K562 (cell line): ENCODE results near the gene TYROBP. TPM values are rescaled to one million over a fixed set of nuclear protein-coding genes. Genes with fewer than 3 reads are reported as not detected.

Source experiments
- CXXC5 ChIP-seq: fragments of 250-450 bp; sonication (Bioruptor Pico); IDR thresholded peaks from 2 replicates; pipeline ENCODE4 v1.8.0; 2022; ENCODE audit warnings: inconsistent platforms, mild to moderate bottlenecking, moderate library complexity
- DMBX1 ChIP-seq: fragments of 250-450 bp; sonication (Bioruptor Pico); IDR thresholded peaks from 2 replicates; pipeline ENCODE4 v1.8.0; 2022; ENCODE audit warnings: inconsistent platforms, mild to moderate bottlenecking, moderate library complexity, borderline replicate concordance
- DPF2 ChIP-seq: fragments of 450-650 bp; IDR thresholded peaks from 2 replicates; pipeline ENCODE4 v1.6.1; 2016
- EP300 ChIP-seq: IDR thresholded peaks from 2 replicates; pipeline ENCODE4 v1.6.1; 2012; ENCODE audit warnings: low read length, improper control_type of control experiment
- ETV5 ChIP-seq: sonication (generic); formaldehyde crosslinking; IDR thresholded peaks from 2 replicates; pipeline ENCODE4 v1.4.0; 2020; ENCODE audit warnings: low read depth, mild to moderate bottlenecking, missing genetic modification reagents
- ETV6 ChIP-seq, 3 experiments: fragments of 150-350 bp in 1 of 3; sonication (generic) in 1 of 3; formaldehyde crosslinking in 1 of 3; IDR thresholded peaks; 2 replicates each; pipeline versions ENCODE4 v1.6.1 to v1.8.0; 2014 to 2022; ENCODE audit warnings: borderline replicate concordance in 2 of 3, low read depth in 2 of 3, antibody characterized with exemption in 1 of 3, low read length in 1 of 3, mild to moderate bottlenecking in 1 of 3, missing genetic modification reagents in 1 of 3
- NCOR1 ChIP-seq: fragments of 450-650 bp; IDR thresholded peaks from 2 replicates; pipeline ENCODE4 v1.6.1; 2016; ENCODE audit warnings: mild to moderate bottlenecking, moderate library complexity
- PTTG1 ChIP-seq: fragments of 450-650 bp; IDR thresholded peaks from 2 replicates; pipeline ENCODE4 v1.6.1; 2016; ENCODE audit warnings: low read depth, mild to moderate bottlenecking, missing genetic modification characterization, missing compliant biosample characterization
- SRSF9 ChIP-seq: fragments of 200-400 bp; formaldehyde crosslinking; IDR thresholded peaks from 2 replicates; pipeline ENCODE4 v1.6.1; 2017; ENCODE audit warnings: low read depth, low read length, borderline replicate concordance
- TBP ChIP-seq: optimal IDR thresholded peaks from 2 replicates; pipeline ENCODE3; 2011; ENCODE audit warnings: low read depth, low read length, improper control_type of control experiment
- ZBED1 ChIP-seq: IDR thresholded peaks from 2 replicates; pipeline ENCODE4 v1.6.1; 2014
- ZNF263 ChIP-seq: sonication (generic); formaldehyde crosslinking; IDR thresholded peaks from 2 replicates; pipeline ENCODE4 v1.8.0; 2022; ENCODE audit warnings: mild to moderate bottlenecking, missing genetic modification reagents, borderline replicate concordance
- ZNF3 ChIP-seq: fragments of 250-450 bp; sonication (Bioruptor Pico); IDR thresholded peaks from 2 replicates; pipeline ENCODE4 v1.5.0; 2021; ENCODE audit warnings: mild to moderate bottlenecking, moderate library complexity
- ZNF586 ChIP-seq: fragments of 450-650 bp; formaldehyde crosslinking; conservative IDR thresholded peaks from 2 replicates; pipeline ENCODE4 v1.4.0; 2020; ENCODE audit warnings: mild to moderate bottlenecking, moderate library complexity
- polyA plus RNA-seq, 8 experiments: library from polyadenylated mRNA; depleted of rRNA in 4 of 8; stranded (reverse) in 5 of 8; unstranded in 3 of 8; fragments of >200 nt; fragmentation: Nextera tagmentation in 2 of 8; fragmentation: Illumina TruSeq in 1 of 8; extraction: Ambion mirVana in 2 of 8; extraction: Trizol in 1 of 8; gene quantifications; 2 replicates each; pipeline versions ENCODE4 v1.2.1 to v1.2.3, GENCODE V29; 2011 to 2014; ENCODE audit warnings: inconsistent platforms in 1 of 8, missing spikeins in 1 of 8
- total RNA-seq, 7 experiments: library from RNA; depleted of rRNA in 6 of 7; stranded (reverse); fragments of >200 nt in 6 of 7; fragmentation: Illumina TruSeq in 2 of 7; extraction: Trizol in 2 of 7; gene quantifications; 2 replicates each; pipeline versions ENCODE4 v1.2.1 to v1.2.3, GENCODE V29; 2011 to 2021; ENCODE audit warnings: low replicate concordance in 1 of 7
- TF ChIP-seq, protein P1 (sequence below): fragments of 250-450 bp; sonication (Bioruptor Pico); IDR thresholded peaks from 2 replicates; pipeline ENCODE4 v1.4.0; 2020; ENCODE audit warnings: mild to moderate bottlenecking
- TF ChIP-seq, protein P2 (sequence below): fragments of 250-450 bp; sonication (Bioruptor Pico); IDR thresholded peaks from 2 replicates; pipeline ENCODE4 v1.5.0; 2020; ENCODE audit warnings: mild to moderate bottlenecking, borderline replicate concordance
- TF ChIP-seq, protein P3 (sequence below), 2 experiments: fragments of 450-650 bp; IDR thresholded peaks; 2 replicates each; pipeline ENCODE4 v1.6.1; 2018; ENCODE audit warnings: mild to moderate bottlenecking in 2 of 2, low read depth in 1 of 2; ENCODE audit not compliant: partially characterized antibody in 2 of 2

Gene TYROBP
- total and polyA plus RNA-seq, 9 of the 15 experiments (the other 6 are each of a cell fraction or from before 2014, with no cell fraction given) = 0.72 to 8.2 (median 2.4) TPM

DNA sequence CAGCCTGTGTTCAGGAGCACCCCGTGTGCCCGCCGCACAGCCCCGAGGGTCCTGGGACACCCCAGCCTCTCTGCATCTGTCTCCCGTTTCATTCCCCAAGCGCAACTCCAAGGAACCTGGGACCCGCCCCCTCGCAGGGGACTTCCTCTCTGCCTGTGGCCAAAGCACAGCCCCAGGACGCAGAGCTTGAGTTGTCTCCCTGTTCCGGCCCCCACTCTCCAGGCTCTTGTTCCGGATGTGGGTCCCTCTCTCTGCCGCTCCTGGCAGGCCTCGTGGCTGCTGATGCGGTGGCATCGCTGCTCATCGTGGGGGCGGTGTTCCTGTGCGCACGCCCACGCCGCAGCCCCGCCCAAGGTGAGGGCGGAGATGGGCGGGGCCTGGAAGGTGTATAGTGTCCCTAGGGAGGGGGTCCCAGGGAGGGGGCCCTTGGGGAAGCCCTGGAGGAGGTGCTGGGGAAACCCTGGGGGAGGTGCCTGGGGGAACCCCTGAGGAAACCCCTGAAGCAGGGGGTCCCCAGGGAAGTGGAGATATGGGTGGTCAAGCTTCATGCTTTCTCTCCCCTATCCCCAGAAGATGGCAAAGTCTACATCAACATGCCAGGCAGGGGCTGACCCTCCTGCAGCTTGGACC lies 4.4 kb downstream of the TYROBP start (continued):
- no peak for TF ChIP-seq ETV6 (IDR thresholded peaks at IDR 0.05; ENCODE audit: borderline replicate concordance in 1 of 2, low read depth in 2 of 2, low read length in 1 of 2)
- no peak for TF ChIP-seq ETV6 (CRISPR knock-in tag; IDR thresholded peaks at IDR 0.05; ENCODE audit: borderline replicate concordance)
- no peak for TF ChIP-seq ZNF3 (CRISPR knock-in tag)
- no peak for TF ChIP-seq DMBX1 (CRISPR knock-in tag)
- peak; percentile 15 for TF ChIP-seq TBP
- TF ChIP-seq, protein P1, sequence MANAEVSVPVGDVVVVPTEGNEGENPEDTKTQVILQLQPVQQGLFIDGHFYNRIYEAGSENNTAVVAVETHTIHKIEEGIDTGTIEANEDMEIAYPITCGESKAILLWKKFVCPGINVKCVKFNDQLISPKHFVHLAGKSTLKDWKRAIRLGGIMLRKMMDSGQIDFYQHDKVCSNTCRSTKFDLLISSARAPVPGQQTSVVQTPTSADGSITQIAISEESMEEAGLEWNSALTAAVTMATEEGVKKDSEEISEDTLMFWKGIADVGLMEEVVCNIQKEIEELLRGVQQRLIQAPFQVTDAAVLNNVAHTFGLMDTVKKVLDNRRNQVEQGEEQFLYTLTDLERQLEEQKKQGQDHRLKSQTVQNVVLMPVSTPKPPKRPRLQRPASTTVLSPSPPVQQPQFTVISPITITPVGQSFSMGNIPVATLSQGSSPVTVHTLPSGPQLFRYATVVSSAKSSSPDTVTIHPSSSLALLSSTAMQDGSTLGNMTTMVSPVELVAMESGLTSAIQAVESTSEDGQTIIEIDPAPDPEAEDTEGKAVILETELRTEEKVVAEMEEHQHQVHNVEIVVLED (CRISPR knock-in tag) = peak; percentile 53; the same call in 1 of the 2 replicates
- peak; percentile 85 for TF ChIP-seq ETV5 (CRISPR knock-in tag)
- no peak for TF ChIP-seq ZNF586 (CRISPR knock-in tag)
- TF ChIP-seq, protein P2, sequence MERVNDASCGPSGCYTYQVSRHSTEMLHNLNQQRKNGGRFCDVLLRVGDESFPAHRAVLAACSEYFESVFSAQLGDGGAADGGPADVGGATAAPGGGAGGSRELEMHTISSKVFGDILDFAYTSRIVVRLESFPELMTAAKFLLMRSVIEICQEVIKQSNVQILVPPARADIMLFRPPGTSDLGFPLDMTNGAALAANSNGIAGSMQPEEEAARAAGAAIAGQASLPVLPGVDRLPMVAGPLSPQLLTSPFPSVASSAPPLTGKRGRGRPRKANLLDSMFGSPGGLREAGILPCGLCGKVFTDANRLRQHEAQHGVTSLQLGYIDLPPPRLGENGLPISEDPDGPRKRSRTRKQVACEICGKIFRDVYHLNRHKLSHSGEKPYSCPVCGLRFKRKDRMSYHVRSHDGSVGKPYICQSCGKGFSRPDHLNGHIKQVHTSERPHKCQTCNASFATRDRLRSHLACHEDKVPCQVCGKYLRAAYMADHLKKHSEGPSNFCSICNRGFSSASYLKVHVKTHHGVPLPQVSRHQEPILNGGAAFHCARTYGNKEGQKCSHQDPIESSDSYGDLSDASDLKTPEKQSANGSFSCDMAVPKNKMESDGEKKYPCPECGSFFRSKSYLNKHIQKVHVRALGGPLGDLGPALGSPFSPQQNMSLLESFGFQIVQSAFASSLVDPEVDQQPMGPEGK (CRISPR knock-in tag) = no peak
- 0 out of 2 replicates have a peak, but pooled peaks have one; percentile 18 for TF ChIP-seq EP300
- no peak for TF ChIP-seq PTTG1
- TF ChIP-seq SRSF9 = no peak
- peak; percentile 66 for TF ChIP-seq CXXC5 (CRISPR knock-in tag)
- TF ChIP-seq ZNF263 (CRISPR knock-in tag) = no peak
- peak; percentile 36; the same call in 1 of the 2 replicates for TF ChIP-seq DPF2
- TF ChIP-seq ZBED1 = no peak; the same call in none of the 2 replicates
- TF ChIP-seq NCOR1 = no peak
- TF ChIP-seq, protein P3, sequence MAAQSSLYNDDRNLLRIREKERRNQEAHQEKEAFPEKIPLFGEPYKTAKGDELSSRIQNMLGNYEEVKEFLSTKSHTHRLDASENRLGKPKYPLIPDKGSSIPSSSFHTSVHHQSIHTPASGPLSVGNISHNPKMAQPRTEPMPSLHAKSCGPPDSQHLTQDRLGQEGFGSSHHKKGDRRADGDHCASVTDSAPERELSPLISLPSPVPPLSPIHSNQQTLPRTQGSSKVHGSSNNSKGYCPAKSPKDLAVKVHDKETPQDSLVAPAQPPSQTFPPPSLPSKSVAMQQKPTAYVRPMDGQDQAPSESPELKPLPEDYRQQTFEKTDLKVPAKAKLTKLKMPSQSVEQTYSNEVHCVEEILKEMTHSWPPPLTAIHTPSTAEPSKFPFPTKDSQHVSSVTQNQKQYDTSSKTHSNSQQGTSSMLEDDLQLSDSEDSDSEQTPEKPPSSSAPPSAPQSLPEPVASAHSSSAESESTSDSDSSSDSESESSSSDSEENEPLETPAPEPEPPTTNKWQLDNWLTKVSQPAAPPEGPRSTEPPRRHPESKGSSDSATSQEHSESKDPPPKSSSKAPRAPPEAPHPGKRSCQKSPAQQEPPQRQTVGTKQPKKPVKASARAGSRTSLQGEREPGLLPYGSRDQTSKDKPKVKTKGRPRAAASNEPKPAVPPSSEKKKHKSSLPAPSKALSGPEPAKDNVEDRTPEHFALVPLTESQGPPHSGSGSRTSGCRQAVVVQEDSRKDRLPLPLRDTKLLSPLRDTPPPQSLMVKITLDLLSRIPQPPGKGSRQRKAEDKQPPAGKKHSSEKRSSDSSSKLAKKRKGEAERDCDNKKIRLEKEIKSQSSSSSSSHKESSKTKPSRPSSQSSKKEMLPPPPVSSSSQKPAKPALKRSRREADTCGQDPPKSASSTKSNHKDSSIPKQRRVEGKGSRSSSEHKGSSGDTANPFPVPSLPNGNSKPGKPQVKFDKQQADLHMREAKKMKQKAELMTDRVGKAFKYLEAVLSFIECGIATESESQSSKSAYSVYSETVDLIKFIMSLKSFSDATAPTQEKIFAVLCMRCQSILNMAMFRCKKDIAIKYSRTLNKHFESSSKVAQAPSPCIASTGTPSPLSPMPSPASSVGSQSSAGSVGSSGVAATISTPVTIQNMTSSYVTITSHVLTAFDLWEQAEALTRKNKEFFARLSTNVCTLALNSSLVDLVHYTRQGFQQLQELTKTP (IDR thresholded peaks at IDR 0.05; ENCODE audit: low read depth in 1 of 2, partially characterized antibody in 2 of 2) = no peak
